ENCODE results near the gene TUSC2.

Gene TUSC2

GRCh38 chr3:50275141-50275995, 52.7 kb downstream of the TUSC2 start:
- DNase-seq (ENCODE audit: insufficient read length, low spot score) = no peak
- no peak for TF ChIP-seq CTCF (IDR thresholded peaks at IDR 0.05; ENCODE audit: insufficient read depth, missing control alignments)

More at GRCh38 chr3:50275141-50275995, 52.7 kb downstream of the TUSC2 start:
- FAIRE-seq = no peak
